Heart left ventricle (tissue), 16 donors: Measurements from ENCODE around the gene UBE3B. TPM values are rescaled to one million over a fixed set of nuclear protein-coding genes. Genes with fewer than 3 reads are reported as not detected.

ENCODE experiments used
- ATAC-seq, 4 donors: fragments of 200-7000 bp; cut with Tn5 transposase; one replicate each; pipeline ENCODE4 v1.9.1; 2020 to 2022; ENCODE audit warnings: moderate library complexity in 4 of 4, mild to moderate bottlenecking in 3 of 4, moderate number of reproducible peaks in 1 of 4
- DNase-seq, 5 donors: peaks; one replicate each; pipeline ENCODE4 v3.0.0-alpha.2; 2020
- H3K27ac ChIP-seq, 12 donors: fragments of 200-600 bp; sonication (generic) in 4 of 12; one replicate each; pipeline versions ENCODE4 v1.5.0 to v1.8.0; 2016 to 2022; ENCODE audit warnings: mild to moderate bottlenecking in 2 of 12
- H3K27me3 ChIP-seq, 9 donors: fragments of 200-600 bp; sonication (generic) in 2 of 9; one replicate each; pipeline versions ENCODE4 v1.5.1 to v1.8.0; 2016 to 2022; ENCODE audit warnings: mild to moderate bottlenecking in 3 of 9
- H3K36me3 ChIP-seq, 9 donors: fragments of 200-600 bp; sonication (generic) in 2 of 9; one replicate each; pipeline versions ENCODE4 v1.5.0 to v1.8.0; 2018 to 2022; ENCODE audit warnings: mild to moderate bottlenecking in 2 of 9
- H3K4me1 ChIP-seq, 12 donors: fragments of 200-600 bp; sonication (generic) in 4 of 12; one replicate each; pipeline versions ENCODE4 v1.5.0 to v1.8.0; 2016 to 2022; ENCODE audit warnings: mild to moderate bottlenecking in 3 of 12
- H3K4me3 ChIP-seq, 12 donors: fragments of 200-600 bp; sonication (generic) in 4 of 12; one replicate each; pipeline versions ENCODE4 v1.5.0 to v1.8.0; 2017 to 2022; ENCODE audit warnings: mild to moderate bottlenecking in 9 of 12, moderate library complexity in 4 of 12
- H3K9me3 ChIP-seq, 12 donors: fragments of 200-600 bp; sonication (generic) in 4 of 12; one replicate each; pipeline versions ENCODE4 v1.5.0 to v1.8.0; 2016 to 2022; ENCODE audit warnings: mild to moderate bottlenecking in 1 of 12
- CTCF ChIP-seq, 12 donors: fragments of 200-600 bp; sonication (generic) in 4 of 12; IDR thresholded peaks; one replicate each; pipeline versions ENCODE4 v1.5.0 to v1.8.0; 2018 to 2022; ENCODE audit warnings: antibody characterized with exemption in 12 of 12, mild to moderate bottlenecking in 5 of 12
- POLR2A ChIP-seq, 2 donors: fragments of 450-650 bp; IDR thresholded peaks; one replicate each; pipeline ENCODE4 v1.6.1; 2017; ENCODE audit warnings: antibody characterized with exemption in 2 of 2, mild to moderate bottlenecking in 2 of 2, moderate library complexity in 2 of 2
- WGBS, 4 donors: extraction: QIAGEN DNeasy Blood & Tissue Kit in 2 of 4; methylation state at CpG; one replicate each; pipeline versions ENCODE4 v1.1.5 to v1.1.7; 2013 to 2018; 5-methylcytosine and 5-hydroxymethylcytosine counted together
- intact Hi-C, 10 donors: fragments of 100-400 bp; cut with DNase I; formaldehyde crosslinking; loops; one replicate each; pipeline versions ENCODE4 v1.11.1 to v1.14.2; 2022
- polyA plus RNA-seq, 2 donors: library from polyadenylated mRNA; stranded (reverse); fragments of 200-250 nt; gene quantifications; one replicate each; pipeline ENCODE4 v1.2.3, GENCODE V29; 2013
- total RNA-seq, 9 donors: library from RNA; depleted of rRNA in 2 of 9; stranded (reverse); fragments of >200 nt in 2 of 9; fragmentation: NEBNext Ultra II Directional in 3 of 9; extraction: Animal tissue kit (Norgen Biotek cat#: 25700) in 3 of 9; gene quantifications; one replicate each; pipeline versions ENCODE4 v1.1.0 to v1.2.4, GENCODE V29; 2016 to 2023
- donor health status: ischemic (EF 13 %, LVEDD 7.1; RV severe dilation, severe dysfunction).
- donor health status: healthy with polysubstance abuse.
- donor health status: DM: no; HTN: yes; CAD: no.
- donor health status: DM: no; HTN: no; CAD: no.
- donor health status: ischemic (EF 25% LVEDD 6.9; RV normal size, moderate dysfunction).
- donor health status: ischemic (EF 25% LVEDD 5.7; RV mildly dilated, moderate dysfunction).
- donor health status: healthy.
- donor health status: DM: yes; HTN: yes; CAD: no.
- donor health status: ischemic (EF 35%, LVEDD 5.7; RV mildly dilated, moderate dysfunction).
- donor health status: nonischemic (EF 11% LVEDD 7.7; RV severe dilation, severe dysfunction).
- donor health status: DM: yes; HTN: yes; CAD: no.
- donor health status: PGD.
- donor health status: ischemic (EF 29% LVEDD 5.4; RV normal size, mild dysfunction).
- donor health status: nonischemic (EF 23%, LVEDD 6.1; RV moderate dilation, normal function).

The UBE3B gene
- total and polyA plus RNA-seq, 11 donors = 19.1 to 82.7 (median 50.6) TPM

GRCh38 chr12:109449845-109450532 lies 27.4 kb upstream of the UBE3B start:
- Histone ChIP-seq H3K27me3 (no peaks in the 10 kb centered on the region), H3K4me3 (no peak overlapping the region), H3K36me3 (peaks cover 0 to 100% (median 94%) of the 10 kb centered on the region in 9 donors), H3K4me1 (peaks cover 0 to 20% (median 3%) of the 10 kb centered on the region in 12 donors), H3K9me3 (no peaks in the 10 kb centered on the region), H3K27ac (peak overlapping the region in 2 of 12 donors; percentile 10 to 60)
- ATAC-seq (no peak), DNase-seq (no peak)
- TF ChIP-seq POLR2A (IDR thresholded peaks at IDR 0.05) = no peak
- TF ChIP-seq CTCF (IDR thresholded peaks at IDR 0.05) = no peak
- intact Hi-C loops = no loop called here
- 79 to 85% (median 81%) methylated on average over 16 of the region's 16 CpGs for WGBS, 4 donors

GRCh38 chr12:109450980-109451379 lies 26.5 kb upstream of the UBE3B start:
- Histone ChIP-seq H3K4me3 (no peak overlapping the region), H3K9me3 (no peaks in the 10 kb centered on the region), H3K27me3 (no peaks in the 10 kb centered on the region), H3K36me3 (peaks cover 0 to 100% (median 96%) of the 10 kb centered on the region in 9 donors), H3K27ac (peak overlapping the region in 2 of 12 donors; percentile 5 to 60), H3K4me1 (peaks cover 0 to 14% (median 3%) of the 10 kb centered on the region in 12 donors)
- TF ChIP-seq POLR2A (IDR thresholded peaks at IDR 0.05) (no peak), CTCF (IDR thresholded peaks at IDR 0.05) (no peak)
- ATAC-seq (no peak), DNase-seq (no peak)
- intact Hi-C loops = no loop called here
- 72 to 82% (median 74%) methylated on average over 4 of the region's 4 CpGs for WGBS, 4 donors

- peak overlapping the region in 2 of 12 donors; percentile 5 to 38 for H3K27ac ChIP-seq
- ATAC-seq = no peak
- peaks cover 0 to 12% (median 3%) of the 10 kb centered on the region in 12 donors for H3K4me1 ChIP-seq
These were observed 26.0 kb upstream of the UBE3B start for GRCh38 chr12:109451400-109451799.

More at GRCh38 chr12:109451400-109451799, 26.0 kb upstream of the UBE3B start:
- Histone ChIP-seq H3K36me3 (peaks cover 0 to 100% (median 96%) of the 10 kb centered on the region in 9 donors), H3K9me3 (no peaks in the 10 kb centered on the region), H3K4me3 (no peak overlapping the region), H3K27me3 (no peaks in the 10 kb centered on the region)
- DNase-seq = no peak
- 88 to 93% (median 92%) methylated on average over 23 of the region's 23 CpGs for WGBS, 4 donors
- intact Hi-C loops = no loop called here
- TF ChIP-seq CTCF (IDR thresholded peaks at IDR 0.05) = no peak
- no peak for TF ChIP-seq POLR2A (IDR thresholded peaks at IDR 0.05)
